GM18519 (cell line): ENCODE measurements around the gene METAP1.
"Not testable (repeated sequence)": the region's sequence is repeated elsewhere in the genome, so short reads cannot be mapped to it uniquely, and the experiment has no call there.

Source experiments
- ATAC-seq: cut with Tn5 transposase; IDR thresholded peaks from one replicate; pipeline ENCODE4 v1.9.1; 2021; ENCODE audit warnings: mild to moderate bottlenecking, moderate library complexity; ENCODE audit not compliant: unreplicated experiment, low FRiP score

The METAP1 gene

DNA sequence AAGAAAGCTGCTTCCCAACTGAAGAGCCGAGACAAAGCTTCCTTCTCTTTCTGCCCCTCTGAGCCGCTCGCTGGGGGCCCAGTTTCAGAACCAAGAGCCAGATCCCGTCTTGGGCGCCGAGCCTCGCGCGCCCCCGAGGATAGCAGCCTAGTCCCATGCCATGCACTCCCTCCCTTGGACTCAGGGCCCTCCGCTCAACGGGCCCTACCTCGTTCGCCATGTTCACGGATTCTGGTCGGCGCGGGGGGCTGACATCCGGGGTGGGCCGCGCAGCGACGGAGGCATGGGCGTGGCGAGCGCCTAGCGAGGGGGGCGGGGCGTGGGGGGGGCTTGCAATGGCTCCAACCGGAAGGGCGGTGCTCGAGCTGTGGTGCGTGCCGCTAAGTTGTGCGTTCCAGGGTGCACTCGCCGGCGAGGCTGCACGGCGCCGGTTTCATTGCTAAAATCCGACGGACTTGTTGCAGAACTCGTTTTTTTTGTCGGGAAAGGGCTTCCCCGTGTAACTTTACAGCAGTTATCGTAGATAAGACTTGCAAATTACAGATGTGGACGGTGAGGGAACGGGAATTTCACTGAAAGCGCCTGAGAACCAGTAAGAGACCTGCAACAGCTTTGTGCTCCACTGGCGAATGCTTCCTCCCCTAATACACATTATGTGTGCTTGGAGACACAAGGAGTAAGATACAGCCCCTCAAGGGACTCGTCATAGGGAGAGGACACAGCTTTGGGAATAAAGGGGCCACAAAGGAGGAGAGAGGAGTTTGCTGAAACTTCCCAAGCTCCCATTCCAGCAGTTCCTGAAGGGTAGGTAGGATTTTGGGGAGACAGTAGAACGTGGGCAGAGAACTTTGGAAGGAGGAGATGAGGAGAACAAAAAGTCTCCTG lies 93.2 kb downstream of the METAP1 start, which contains the start of gene ADH5:
Gene ADH5, minus strand, starts transcription at position 308 of the 885 bp plus-strand sequence. Its CDS starts 88 bp downstream, at position 220.
- ATAC-seq = peak; percentile 84

DNA sequence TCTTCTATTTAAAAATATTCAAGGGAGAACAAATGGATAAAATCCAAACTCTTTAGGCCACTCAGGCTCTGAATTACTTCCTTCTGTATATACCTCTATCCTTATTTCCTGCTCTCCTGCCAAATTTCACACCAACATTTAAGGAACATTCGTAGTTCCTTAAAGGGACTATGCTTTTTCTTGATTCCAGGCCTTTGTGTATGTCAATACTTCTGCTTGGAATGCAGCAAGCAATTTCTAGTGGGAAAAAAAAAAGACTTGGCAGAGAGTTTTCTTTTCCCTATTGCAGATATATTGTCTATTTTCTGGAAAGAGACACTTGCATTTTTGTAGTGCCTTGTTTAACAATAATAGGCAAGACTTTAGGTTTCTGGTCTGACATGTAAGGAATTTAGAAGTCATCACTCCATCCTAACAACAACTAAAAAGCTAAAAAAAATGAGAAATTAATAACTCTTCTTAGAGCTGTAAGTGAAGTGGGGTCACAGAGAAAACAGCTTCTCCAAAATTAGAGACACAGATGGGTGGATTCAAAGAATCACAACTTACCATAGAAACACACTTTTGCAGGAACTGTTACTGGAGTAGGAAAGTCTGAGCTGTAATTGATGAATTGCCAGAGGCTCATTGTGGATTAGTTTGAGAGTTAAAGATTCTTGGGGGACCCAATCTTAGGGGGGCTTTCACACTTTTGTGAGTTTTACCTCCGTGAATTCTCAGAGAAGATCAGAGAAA lies 95.1 kb downstream of the METAP1 start:
- ATAC-seq = no peak

GRCh38 chr4:99091216-99091575 lies 95.7 kb downstream of the METAP1 start:
- ATAC-seq = no peak

DNA sequence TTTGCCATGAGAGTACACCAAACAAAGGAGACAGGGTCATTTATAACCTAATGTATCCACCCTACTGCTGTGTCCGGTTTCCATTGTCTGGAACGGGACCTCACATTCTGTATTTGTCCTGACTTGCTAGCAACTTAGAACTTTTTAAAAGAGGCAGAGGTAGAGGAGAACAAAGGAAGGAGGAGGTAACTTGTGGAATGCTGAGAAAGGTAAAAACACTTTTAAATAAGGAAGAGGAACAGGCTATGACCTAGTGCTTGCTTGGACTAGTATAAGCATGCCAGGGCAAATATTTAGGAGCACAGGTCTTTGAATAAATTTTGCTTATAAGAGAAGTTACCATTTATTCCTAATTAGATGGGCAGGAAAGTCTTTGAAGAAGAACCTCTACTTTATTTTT lies 96.3 kb downstream of the METAP1 start:
- not testable (repeated sequence) for ATAC-seq

DNA sequence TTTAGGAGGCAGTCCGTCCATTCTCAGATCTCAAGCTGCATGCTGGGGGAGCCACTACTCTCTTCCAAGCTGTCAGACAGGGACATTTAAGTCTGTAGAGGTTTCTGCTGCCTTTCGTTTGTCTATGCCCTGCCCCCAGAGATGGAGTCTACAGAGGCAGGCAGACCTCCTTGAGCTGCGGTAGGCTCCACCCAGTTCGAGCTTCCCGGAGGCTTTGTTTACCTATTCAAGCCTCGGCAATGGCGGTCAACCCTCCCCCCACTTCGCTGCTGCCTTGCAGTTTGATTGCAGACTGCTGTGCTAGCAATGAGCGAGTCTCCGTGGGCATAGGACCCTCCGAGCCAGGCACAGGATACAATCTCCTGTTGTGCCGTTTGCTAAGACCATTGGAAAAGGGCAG lies 103.8 kb downstream of the METAP1 start:
- ATAC-seq = no peak

DNA sequence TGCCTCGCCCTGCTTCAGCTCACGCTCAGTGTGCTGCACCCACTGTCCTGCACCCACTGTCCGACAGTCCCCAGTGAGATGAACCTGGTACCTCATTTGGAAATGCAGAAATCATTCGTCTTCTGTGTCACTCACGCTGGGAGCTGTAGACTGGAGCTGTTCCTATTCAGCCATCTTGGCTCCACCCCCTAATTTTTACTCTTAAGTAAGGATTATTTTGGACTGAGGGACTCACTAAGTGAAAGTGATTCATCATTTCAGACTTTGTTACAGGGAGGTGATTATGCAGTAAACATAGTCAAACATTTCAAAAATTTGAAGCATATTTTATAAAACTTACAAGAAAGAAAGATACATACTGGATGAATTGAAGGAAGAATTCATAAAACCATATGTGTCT lies 104.3 kb downstream of the METAP1 start:
- ATAC-seq = not testable (repeated sequence)

- ATAC-seq = no peak
These were observed 105.4 kb downstream of the METAP1 start for GRCh38 chr4:99100876-99101275.

DNA sequence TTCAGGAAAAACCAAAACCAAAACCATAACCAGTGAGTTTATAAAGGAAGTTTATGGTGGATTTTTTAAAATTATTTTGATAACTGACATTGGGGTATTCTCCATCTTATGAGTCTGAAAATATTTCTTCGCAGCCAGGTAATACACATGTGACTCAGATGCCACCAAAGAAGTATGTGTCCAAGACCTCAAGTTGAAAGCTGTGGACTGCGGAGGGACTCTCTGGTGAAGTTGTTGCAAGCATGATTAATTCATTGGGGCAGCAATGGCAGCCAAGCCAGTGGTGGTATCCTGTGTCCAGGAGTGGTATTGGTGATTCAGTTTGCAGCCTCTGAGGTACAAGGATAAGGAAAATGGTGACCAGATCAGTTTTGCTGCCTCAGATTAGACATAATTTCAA lies 107.1 kb downstream of the METAP1 start:
- ATAC-seq = no peak

DNA sequence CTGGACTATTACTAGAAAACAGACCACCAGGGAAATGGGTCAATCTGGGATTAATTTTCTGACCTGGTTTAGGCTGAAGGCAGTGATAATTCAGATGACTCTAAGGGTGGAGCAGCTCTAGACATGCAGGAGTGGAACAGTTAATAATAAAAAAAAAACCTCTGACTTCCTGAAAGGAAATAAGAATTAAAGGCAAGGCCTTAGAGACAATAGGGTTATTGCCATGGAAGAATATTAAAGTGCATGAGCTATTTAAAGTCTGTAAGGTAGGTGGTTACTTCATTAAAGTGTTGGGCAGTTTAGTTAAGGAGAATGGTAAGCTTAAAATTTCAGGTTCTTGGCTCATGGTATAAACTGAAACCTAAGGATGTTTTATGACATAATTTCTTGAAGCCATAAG lies 107.6 kb downstream of the METAP1 start:
- ATAC-seq = no peak

DNA sequence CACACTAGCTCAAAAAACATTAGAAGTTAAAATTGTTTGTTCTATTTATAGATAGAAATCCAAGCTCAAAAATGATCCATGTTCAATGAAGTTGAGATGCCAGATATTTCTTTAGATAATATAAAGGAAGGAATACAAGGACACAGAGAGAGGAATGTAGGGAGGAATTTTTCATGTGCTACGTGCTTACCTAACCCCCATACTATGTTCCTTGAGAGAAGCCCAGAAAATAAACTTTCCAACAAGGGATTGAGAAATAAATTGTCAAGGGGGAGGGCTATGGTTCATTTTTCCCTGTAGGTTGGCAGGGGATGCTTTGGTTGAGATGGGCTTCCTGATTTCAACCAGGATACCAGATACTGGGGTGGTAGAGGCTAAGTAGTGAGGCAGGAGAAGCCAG lies 108.6 kb downstream of the METAP1 start:
- ATAC-seq = no peak

DNA sequence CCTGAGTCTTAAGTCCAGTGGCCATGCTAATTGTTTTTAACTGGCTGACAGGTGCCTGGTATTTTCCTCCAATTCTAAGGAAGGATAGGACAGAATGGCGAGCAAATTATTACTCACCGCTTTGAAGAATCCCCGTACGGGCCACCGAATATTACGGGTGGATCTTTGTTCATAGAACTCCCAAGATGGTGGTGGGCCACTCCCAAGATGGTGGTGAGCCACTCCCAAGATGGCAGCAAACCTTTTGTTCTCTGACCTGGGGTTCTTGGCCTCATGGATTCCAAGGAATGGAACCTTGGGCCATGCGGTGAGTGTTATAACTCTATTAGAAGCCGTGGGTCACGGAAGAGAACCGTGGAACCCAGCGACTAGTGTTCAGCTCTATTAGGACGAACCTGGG lies 113.8 kb downstream of the METAP1 start:
- not testable (repeated sequence) for ATAC-seq
